Measurements from ENCODE around the gene TIFAB. TPM values are rescaled to one million over a fixed set of nuclear protein-coding genes. Genes with fewer than 3 reads are reported as not detected.
A peak's percentile ranks its signal among the peaks of the same experiment; 100 is the strongest.

TIFAB gene
- total RNA-seq, 1 experiment from 2014 or later = not detected

DNA sequence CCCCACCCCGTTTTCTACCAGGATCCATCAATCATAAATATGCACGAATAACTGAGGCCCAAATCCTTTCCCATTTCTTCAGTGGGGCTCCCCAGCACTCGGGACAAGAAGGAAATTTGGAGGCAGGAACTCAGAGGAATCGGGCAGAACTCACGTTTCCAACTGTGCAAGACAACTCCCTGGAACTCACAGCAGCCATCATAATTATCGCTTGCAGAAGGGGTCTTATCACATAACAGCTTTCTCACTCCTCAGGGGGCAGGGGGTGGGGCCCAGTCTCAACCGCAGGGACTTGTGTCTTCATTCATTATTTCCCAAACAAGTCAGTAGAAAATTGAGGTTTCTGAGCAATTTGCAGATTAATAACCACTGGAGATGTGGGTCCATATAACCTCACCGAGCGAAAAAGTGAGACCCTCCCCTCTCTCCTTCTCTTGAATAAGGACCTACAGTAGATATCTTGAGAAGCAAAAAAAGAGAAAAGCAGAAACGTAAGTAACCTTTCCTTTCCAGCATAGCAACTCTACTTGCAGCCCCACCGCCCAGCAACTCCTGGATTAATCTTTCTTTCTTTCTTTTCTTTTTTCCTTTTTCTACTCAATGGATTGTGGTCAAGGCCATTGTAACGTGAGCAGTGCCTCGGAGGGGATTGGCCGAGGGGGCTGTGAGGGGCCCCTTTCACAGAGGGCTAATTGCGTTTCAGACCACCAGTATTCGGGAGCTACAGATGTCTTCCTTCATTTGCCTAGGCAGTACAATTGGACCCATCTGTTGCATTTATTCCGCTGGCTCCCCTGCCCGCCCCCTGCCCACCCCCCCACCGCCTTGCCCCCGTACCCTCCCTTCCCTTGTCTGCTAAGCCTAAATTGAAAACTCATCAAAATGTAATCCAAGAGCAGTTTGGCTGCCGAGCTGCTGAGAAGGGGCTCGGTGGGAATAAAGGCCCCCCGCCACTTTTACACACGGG is 24.7 kb upstream of the TIFAB start:
- Histone ChIP-seq H3K27ac (no peak overlapping the region), H3K4me1 (replicated peaks) (no peaks in the 10 kb centered on the region), H3K27me3 (replicated peaks) (peaks cover 36% of the 10 kb centered on the region), H3K4me3 (no peak overlapping the region), H3K9me3 (replicated peaks) (no peaks in the 10 kb centered on the region), H3K36me3 (no peaks in the 10 kb centered on the region)
- DNase-seq (ENCODE audit: low read depth in 1 of 2, low spot score in 2 of 2) = no peak

DNA sequence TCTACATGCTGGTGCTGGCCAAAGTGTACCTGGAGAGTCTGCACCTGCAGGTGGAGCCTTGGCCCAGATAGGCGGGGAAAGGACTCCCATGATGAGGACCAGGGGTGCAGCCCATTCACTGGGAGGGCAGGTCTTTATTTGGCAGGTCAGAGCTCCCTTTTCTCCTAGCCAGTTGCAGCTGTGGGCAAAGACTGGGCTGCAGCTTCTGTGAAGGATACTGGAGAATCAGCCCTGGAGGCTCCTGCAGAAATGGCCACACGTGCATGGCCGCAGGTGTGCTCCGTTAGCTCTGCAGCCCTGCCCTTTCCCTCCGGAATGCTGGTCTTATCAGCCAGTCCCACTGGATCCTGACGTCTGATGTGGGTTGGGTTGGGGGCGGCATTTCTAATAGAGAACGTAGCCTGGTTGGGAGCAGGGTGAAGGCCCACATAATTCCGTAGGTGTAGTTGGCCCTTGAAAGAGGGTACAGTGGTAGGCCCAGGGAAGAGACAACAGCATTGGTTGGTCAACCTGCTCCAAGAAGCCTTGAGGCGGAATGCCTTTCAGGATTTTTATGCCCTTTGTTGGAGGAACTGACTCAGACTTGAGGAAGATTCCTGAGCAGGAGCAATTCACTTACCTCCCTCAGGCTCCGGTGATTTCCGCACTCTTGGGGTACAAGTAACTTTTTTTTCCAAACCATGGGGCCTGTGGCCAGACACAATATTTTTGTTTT is 22.0 kb upstream of the TIFAB start:
- H3K4me3 ChIP-seq = no peak overlapping the region
- H3K27ac ChIP-seq = no peak overlapping the region
- H3K9me3 ChIP-seq (replicated peaks) = no peaks in the 10 kb centered on the region
- DNase-seq (ENCODE audit: low read depth in 1 of 2, low spot score in 2 of 2) = no peak
- H3K27me3 ChIP-seq (replicated peaks) = peaks cover 54% of the 10 kb centered on the region
- no peaks in the 10 kb centered on the region for H3K4me1 ChIP-seq (replicated peaks)
- no peaks in the 10 kb centered on the region for H3K36me3 ChIP-seq

DNA sequence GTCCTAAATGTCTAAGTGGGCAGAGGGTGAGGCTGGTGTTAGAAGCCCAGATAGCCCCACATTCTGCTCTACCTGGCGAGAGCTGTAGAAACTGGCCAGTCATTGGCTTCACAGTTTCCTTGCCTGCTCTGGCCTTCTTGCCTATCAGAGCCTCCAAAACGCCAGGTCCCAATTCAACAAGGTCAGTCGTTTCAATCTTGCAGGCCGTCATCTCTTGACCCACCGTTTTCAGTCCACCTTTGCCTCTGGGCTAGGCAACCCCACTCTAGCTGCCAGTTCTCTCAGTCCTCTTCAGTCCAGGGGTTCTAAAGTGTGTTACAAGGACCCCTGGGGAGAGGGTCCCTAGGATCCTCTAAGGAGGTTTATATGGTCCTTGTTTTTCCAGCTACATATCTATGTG is 20.0 kb upstream of the TIFAB start:
- DNase-seq (ENCODE audit: low read depth in 1 of 2, low spot score in 2 of 2) = no peak
- Histone ChIP-seq H3K4me3 (no peak overlapping the region), H3K4me1 (replicated peaks) (no peaks in the 10 kb centered on the region), H3K9me3 (replicated peaks) (no peaks in the 10 kb centered on the region), H3K27ac (no peak overlapping the region), H3K27me3 (replicated peaks) (peaks cover 51% of the 10 kb centered on the region), H3K36me3 (no peaks in the 10 kb centered on the region)

DNA sequence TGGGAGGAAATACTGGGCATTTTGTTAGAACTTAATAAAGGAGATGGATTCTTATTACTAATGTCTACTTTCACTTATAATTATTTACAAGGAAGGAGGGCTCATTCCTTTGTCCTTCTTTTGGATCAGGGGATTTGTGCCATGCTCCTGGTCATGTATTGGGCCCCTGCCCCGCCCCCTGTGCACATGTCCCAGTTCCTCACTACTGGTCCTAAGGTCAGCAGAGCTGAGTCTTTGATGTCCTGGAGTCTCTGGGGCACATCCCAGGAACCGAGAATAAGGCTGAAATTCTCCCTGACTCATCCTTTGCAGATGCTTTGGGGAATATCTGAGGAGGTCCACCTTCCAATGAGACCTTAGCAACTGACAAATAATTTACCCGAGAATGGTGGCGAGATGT is 19.6 kb upstream of the TIFAB start:
- Histone ChIP-seq H3K4me3 (no peak overlapping the region), H3K9me3 (replicated peaks) (no peaks in the 10 kb centered on the region), H3K4me1 (replicated peaks) (no peaks in the 10 kb centered on the region), H3K36me3 (no peaks in the 10 kb centered on the region), H3K27ac (no peak overlapping the region), H3K27me3 (replicated peaks) (peaks cover 48% of the 10 kb centered on the region)
- DNase-seq (ENCODE audit: low read depth in 1 of 2, low spot score in 2 of 2) = no peak

DNA sequence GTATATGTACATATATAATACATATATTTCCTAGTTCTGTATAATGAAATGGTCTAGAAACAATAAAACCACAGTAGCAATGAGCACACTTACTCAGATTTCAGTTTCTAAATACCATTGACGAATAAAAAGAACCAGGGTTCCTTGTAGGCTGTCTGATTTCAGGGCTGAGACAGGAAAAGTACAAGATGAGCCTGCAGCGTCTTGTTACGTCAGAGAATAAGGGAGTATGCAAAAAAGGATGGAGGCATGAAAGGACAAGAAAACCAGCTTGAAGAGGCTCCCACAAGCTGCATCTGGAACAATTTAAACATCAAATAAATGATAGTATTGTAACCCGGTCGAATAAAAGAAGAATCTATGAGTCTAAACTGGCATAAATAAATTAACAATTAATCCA is 17.8 kb upstream of the TIFAB start:
- peaks cover 38% of the 10 kb centered on the region for H3K27me3 ChIP-seq (replicated peaks)
- H3K27ac ChIP-seq = no peak overlapping the region
- DNase-seq (ENCODE audit: low read depth in 1 of 2, low spot score in 2 of 2) = no peak
- H3K36me3 ChIP-seq = no peaks in the 10 kb centered on the region
- H3K4me3 ChIP-seq = no peak overlapping the region
- no peaks in the 10 kb centered on the region; the same call in 1 of the 2 replicates for H3K4me1 ChIP-seq (replicated peaks)
- no peaks in the 10 kb centered on the region for H3K9me3 ChIP-seq (replicated peaks)

DNA sequence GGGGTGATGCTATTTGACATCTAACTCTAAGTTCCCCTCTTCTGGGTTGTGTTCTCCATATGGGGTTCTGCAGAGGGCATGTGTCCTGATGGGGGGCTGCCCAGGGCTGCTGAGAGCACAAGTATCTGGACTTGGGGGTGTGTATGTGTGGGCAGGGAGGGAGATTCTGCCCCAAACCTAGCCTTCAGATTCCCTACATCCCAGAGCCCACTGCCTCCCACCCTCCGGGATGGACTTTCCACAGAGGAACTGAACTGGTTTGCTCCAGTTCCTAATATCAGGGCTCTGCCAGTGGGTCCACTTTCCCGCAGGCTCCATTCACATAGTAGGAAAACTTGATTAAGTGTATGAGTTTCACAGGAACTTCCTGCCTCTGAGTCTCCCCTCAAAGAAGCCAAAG is 16.4 kb upstream of the TIFAB start:
- no peak overlapping the region for H3K27ac ChIP-seq
- no peaks in the 10 kb centered on the region for H3K9me3 ChIP-seq (replicated peaks)
- no peak overlapping the region for H3K4me3 ChIP-seq
- H3K4me1 ChIP-seq (replicated peaks) = no peaks in the 10 kb centered on the region; the same call in 1 of the 2 replicates
- H3K27me3 ChIP-seq (replicated peaks) = peaks cover 31% of the 10 kb centered on the region
- no peaks in the 10 kb centered on the region for H3K36me3 ChIP-seq
- DNase-seq (ENCODE audit: low read depth in 1 of 2, low spot score in 2 of 2) = no peak

DNA sequence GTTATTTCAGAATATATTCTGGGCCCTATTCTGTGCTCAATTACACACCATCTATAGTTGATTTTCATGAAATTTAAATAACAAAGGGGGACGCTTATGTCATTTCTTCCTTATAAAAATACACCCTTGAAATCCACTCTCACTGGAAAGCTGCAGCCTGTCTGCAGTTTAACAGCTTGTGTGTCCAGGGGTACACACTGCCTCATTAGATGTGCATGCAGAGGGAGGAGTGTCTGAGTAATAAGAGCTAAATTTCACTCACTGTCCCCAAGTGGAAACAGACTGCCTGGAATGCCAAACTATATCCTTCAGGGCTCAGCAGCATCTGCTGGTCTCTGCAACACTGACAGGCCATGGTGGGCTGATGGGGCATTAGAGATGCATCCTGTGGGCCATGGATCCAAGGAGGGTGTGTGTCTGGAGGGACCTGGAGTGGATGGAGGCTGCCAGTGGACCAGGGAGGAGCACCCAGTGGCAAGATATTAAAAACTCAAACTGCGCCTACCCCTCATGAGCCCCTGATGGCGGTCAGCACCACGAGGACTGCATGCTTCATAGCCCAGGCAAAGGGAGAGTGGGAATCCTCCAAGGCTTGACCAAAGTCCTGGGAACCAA is 15.8 kb upstream of the TIFAB start:
- Histone ChIP-seq H3K36me3 (no peaks in the 10 kb centered on the region), H3K27ac (no peak overlapping the region), H3K27me3 (replicated peaks) (peaks cover 31% of the 10 kb centered on the region), H3K4me3 (no peak overlapping the region), H3K4me1 (replicated peaks) (no peaks in the 10 kb centered on the region; the same call in 1 of the 2 replicates), H3K9me3 (replicated peaks) (no peaks in the 10 kb centered on the region)
- DNase-seq (ENCODE audit: low read depth in 1 of 2, low spot score in 2 of 2) = no peak

DNA sequence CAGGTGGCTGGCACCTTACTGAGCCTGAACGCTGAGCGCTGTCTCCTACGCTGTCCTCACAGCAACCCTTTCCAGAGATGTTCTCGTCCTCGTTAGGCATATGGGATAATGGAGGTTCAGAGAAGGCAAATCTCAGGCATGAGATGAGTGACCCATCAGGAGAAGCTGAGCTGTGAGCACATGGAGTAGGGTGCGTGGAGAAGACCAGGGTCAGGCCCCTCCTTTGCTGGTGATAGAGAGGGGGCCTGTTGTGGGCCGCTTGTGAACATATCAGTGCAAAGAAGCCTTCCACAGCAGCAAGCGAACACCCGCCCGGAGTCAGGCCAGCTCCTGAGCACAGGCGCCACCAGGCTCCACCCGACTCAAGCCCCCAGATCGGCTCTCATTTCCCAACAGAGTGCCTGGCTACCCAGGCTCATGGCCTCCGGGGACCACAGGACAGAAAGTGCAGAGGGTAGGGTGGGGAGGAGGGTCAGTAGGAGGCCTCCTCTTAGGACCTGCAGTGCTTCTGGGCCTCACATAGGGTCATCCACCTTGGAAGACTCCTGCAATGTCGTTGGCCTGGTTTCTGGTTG is 15.0 kb upstream of the TIFAB start:
- H3K27ac ChIP-seq = no peak overlapping the region
- H3K9me3 ChIP-seq (replicated peaks) = no peaks in the 10 kb centered on the region
- no peak for DNase-seq (ENCODE audit: low read depth in 1 of 2, low spot score in 2 of 2)
- no peak overlapping the region for H3K4me3 ChIP-seq
- H3K27me3 ChIP-seq (replicated peaks) = peaks cover 26% of the 10 kb centered on the region
- H3K36me3 ChIP-seq = no peaks in the 10 kb centered on the region
- no peaks in the 10 kb centered on the region; the same call in 1 of the 2 replicates for H3K4me1 ChIP-seq (replicated peaks)

DNA sequence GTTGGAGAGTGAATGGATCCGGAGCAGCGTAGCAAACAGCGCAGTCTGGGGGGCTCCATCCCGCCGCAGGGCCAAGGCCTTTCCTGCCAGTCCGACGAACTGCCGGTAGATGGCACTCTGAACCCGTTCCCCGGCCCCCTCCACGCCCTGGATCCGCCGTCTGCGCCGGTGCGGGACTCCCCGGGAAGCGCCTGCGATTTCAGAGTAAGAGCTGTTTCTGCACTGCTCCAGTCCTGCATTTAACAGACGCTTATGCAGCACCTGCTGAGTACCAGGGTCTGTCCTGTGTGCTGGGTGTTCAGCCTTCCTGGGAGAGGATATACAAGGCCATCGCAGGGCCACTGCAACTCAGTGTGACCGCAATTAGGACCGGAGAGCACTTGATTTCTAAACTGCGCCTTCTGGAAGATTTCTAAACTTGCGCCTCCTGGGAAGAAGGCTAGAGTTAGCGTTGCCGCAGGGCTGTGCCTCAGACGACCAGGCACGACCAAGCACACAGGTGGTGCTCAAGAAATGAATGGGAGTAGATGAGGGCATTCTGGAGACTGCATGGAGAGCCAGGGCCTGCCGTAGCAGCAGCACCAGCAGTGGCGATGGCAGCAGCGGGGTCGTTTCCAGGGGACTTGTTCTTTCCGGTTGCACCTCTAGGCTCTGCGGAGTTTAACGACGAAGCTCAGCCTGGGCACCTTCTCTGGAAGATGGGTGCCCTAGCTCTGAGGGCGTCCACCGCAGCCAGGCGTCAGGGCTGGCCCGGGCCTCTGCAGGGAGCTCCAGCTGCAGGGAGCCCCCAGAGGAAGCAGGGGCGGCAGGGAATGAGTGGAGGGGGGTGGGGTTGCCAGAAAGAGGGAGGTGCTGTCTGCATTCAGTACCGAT is 14.3 kb upstream of the TIFAB start:
- H3K4me1 ChIP-seq (replicated peaks) = no peaks in the 10 kb centered on the region; the same call in 1 of the 2 replicates
- no peak overlapping the region for H3K27ac ChIP-seq
- peak; percentile 60 to 84 for DNase-seq (ENCODE audit: low read depth in 1 of 2, low spot score in 2 of 2)
- no peaks in the 10 kb centered on the region for H3K9me3 ChIP-seq (replicated peaks)
- H3K36me3 ChIP-seq = no peaks in the 10 kb centered on the region
- no peak overlapping the region for H3K4me3 ChIP-seq
- H3K27me3 ChIP-seq (replicated peaks) = peaks cover 22% of the 10 kb centered on the region

DNA sequence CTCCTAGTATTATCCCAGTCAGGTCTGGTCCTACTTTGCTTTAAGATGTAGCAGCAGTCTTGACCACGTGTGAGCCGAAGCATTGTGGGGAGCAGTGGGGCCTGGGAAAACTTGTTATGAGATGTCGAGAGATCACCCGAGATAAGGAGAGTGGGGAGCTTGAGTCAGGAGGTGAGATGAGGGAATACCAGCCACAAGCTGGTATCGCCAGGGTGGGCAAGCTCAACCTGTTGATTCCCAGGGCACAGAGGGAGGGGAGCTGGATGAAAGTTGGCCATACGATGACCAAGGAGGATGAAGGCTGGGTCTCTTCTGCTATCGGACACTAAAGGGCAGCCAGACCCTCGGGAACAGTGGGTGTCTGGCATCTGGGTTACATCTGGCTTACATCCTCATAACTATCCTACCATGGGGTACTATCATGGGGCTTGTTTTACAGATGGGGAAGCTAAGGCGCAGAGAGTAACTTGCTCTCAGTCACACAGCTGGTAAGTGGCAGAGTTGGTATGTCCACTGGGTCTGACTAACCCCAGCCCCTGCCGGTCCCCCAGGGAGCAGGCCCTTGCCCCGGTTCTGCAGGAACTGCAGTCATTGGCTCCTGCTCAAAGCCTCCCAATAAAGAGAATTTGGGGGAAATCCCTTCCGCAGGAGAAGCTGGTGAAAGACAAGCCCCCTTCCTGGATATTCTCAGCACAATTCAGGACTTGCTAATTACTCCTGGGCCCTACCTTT is 13.4 kb upstream of the TIFAB start:
- Histone ChIP-seq H3K4me3 (no peak overlapping the region), H3K9me3 (replicated peaks) (no peaks in the 10 kb centered on the region), H3K36me3 (no peaks in the 10 kb centered on the region), H3K4me1 (replicated peaks) (no peaks in the 10 kb centered on the region; the same call in 1 of the 2 replicates), H3K27ac (no peak overlapping the region), H3K27me3 (replicated peaks) (peaks cover 19% of the 10 kb centered on the region)
- DNase-seq (ENCODE audit: low read depth in 1 of 2, low spot score in 2 of 2) = no peak

DNA sequence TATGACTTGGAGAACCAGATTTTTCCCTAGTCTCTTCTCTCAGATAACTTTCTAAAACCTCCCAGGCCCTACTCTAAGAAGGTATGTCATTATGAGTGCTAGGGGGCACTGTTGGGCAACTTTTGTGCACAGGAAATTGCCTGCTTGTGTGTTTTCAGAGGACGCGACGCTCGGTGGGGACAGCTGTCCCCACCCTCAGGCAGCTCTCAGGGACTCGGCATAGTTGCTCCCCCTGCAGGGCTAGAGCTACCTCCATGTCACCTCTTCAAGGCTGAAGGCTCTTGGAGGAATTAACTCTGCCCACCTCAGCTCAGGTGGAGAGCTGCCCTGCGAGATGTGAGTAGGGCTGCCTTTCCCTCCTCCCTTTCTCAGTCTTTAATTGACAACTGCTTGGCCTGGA is 10.2 kb upstream of the TIFAB start:
- Histone ChIP-seq H3K9me3 (replicated peaks) (no peaks in the 10 kb centered on the region), H3K36me3 (no peaks in the 10 kb centered on the region), H3K4me1 (replicated peaks) (no peaks in the 10 kb centered on the region; the same call in 1 of the 2 replicates), H3K27ac (no peak overlapping the region), H3K27me3 (replicated peaks) (peaks cover 14% of the 10 kb centered on the region), H3K4me3 (no peak overlapping the region)
- DNase-seq (ENCODE audit: low read depth in 1 of 2, low spot score in 2 of 2) = peak; percentile 69 to 80

DNA sequence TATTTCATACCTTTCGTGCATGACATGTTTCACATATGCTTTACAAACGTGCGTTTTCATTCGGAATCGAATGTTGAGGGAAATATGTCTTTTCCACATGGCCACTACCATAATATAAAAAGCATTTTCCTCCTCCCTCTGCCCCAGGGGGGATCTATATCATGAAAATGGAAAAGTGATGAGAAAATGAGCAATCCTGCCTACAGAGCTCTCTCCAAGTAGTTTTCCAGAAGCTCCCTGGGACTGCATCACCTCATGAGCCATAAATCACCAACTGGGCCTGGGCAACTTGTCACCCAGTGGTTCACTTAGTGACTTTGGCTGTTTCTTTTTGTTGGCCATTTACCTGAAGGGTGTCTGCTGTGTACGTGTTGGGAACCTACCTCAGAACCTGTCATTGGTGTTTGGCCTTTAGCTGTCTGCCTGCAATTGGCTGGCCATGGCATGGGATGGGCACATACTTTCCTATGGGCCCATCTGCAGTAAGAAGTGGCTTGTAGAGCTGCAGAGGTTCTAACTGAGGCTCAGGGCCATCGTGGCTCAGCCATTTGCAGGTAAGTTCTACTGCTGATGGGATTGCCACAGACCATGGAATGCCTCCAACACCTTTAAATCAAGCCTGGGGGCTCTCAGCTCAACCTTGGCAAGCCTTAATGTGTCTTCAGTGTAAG is 9.5 kb upstream of the TIFAB start:
- Histone ChIP-seq H3K4me1 (replicated peaks) (no peaks in the 10 kb centered on the region; the same call in 1 of the 2 replicates), H3K4me3 (no peak overlapping the region), H3K36me3 (no peaks in the 10 kb centered on the region), H3K27me3 (replicated peaks) (peaks cover 14% of the 10 kb centered on the region), H3K9me3 (replicated peaks) (no peaks in the 10 kb centered on the region), H3K27ac (no peak overlapping the region)
- DNase-seq (ENCODE audit: low read depth in 1 of 2, low spot score in 2 of 2) = no peak

Data from SJSA1 (cell line).